Stomach smooth muscle (tissue), 2 donors: Measurements from ENCODE around the gene MUC13.
"Not testable (repeated sequence)": the region's sequence is repeated elsewhere in the genome, so short reads cannot be mapped to it uniquely, and the experiment has no call there.

Source experiments
- H3K27ac ChIP-seq: one replicate; pipeline ENCODE4 v1.7.0; 2013; ENCODE audit warnings: mild to moderate bottlenecking, low read length, inconsistent platforms
- H3K27me3 ChIP-seq, 2 donors: one replicate each; pipeline ENCODE4 v1.7.0; 2013; ENCODE audit warnings: low read length in 2 of 2; ENCODE audit not compliant: insufficient read depth in 2 of 2, control insufficient read depth in 1 of 2
- H3K36me3 ChIP-seq, 2 donors: one replicate each; pipeline ENCODE4 v1.7.0; 2013; ENCODE audit warnings: low read length in 2 of 2; ENCODE audit not compliant: control insufficient read depth in 2 of 2, insufficient read depth in 2 of 2
- H3K4me1 ChIP-seq: one replicate; pipeline ENCODE4 v1.7.0; 2013; ENCODE audit warnings: low read length; ENCODE audit not compliant: control insufficient read depth, insufficient read depth
- H3K4me3 ChIP-seq, 2 donors: one replicate each; pipeline ENCODE4 v1.7.0; 2013; ENCODE audit warnings: low read length in 2 of 2
- H3K9ac ChIP-seq, 2 donors: one replicate each; pipeline ENCODE4 v1.7.0; 2013; ENCODE audit warnings: low read length in 2 of 2, mild to moderate bottlenecking in 1 of 2
- H3K9me3 ChIP-seq, 2 donors: one replicate each; pipeline ENCODE4 v1.7.0; 2013; ENCODE audit warnings: low read length in 2 of 2; ENCODE audit not compliant: control insufficient read depth in 2 of 2
- donor health status: healthy.
- donor health status: Pancreatic carcinoma.

Gene MUC13

GRCh38 chr3:124966521-124967445, 32.2 kb upstream of the MUC13 start:
- Histone ChIP-seq H3K4me1 (no peaks in the 10 kb centered on the region), H3K27me3 (no peaks in the 10 kb centered on the region), H3K4me3 (no peak overlapping the region), H3K9me3 (no peaks in the 10 kb centered on the region), H3K36me3 (peaks cover 19 to 23% of the 10 kb centered on the region in 2 donors), H3K9ac (no peak overlapping the region), H3K27ac (no peak overlapping the region)

GRCh38 chr3:124965413-124965812, 30.9 kb upstream of the MUC13 start:
- no peak overlapping the region for H3K4me3 ChIP-seq
- H3K27ac ChIP-seq = no peak overlapping the region
- no peak overlapping the region for H3K9ac ChIP-seq
- H3K36me3 ChIP-seq = peaks cover 17 to 19% of the 10 kb centered on the region in 2 donors
- H3K4me1 ChIP-seq = no peaks in the 10 kb centered on the region
- no peaks in the 10 kb centered on the region for H3K27me3 ChIP-seq
- H3K9me3 ChIP-seq = no peaks in the 10 kb centered on the region

- Histone ChIP-seq H3K36me3 (peaks cover 7 to 11% of the 10 kb centered on the region in 2 donors), H3K4me3 (no peak overlapping the region), H3K9me3 (no peaks in the 10 kb centered on the region), H3K27me3 (no peaks in the 10 kb centered on the region), H3K4me1 (no peaks in the 10 kb centered on the region), H3K27ac (no peak overlapping the region), H3K9ac (no peak overlapping the region)
Measured at GRCh38 chr3:124964387-124964786, 29.8 kb upstream of the MUC13 start.

- Histone ChIP-seq H3K27me3 (no peaks in the 10 kb centered on the region), H3K4me1 (no peaks in the 10 kb centered on the region), H3K27ac (no peak overlapping the region), H3K9me3 (no peaks in the 10 kb centered on the region), H3K4me3 (no peak overlapping the region), H3K36me3 (peaks cover 4 to 7% of the 10 kb centered on the region in 2 donors), H3K9ac (no peak overlapping the region)
Measured at GRCh38 chr3:124963755-124964154, 29.2 kb upstream of the MUC13 start.

- Histone ChIP-seq H3K4me3 (no peak overlapping the region), H3K36me3 (no peaks in the 10 kb centered on the region), H3K4me1 (no peaks in the 10 kb centered on the region), H3K9ac (no peak overlapping the region), H3K27ac (no peak overlapping the region), H3K9me3 (no peaks in the 10 kb centered on the region), H3K27me3 (no peaks in the 10 kb centered on the region)
Measured at GRCh38 chr3:124962403-124962940, 27.9 kb upstream of the MUC13 start.

GRCh38 chr3:124960698-124961097, 26.1 kb upstream of the MUC13 start:
- Histone ChIP-seq H3K9ac (no peak overlapping the region), H3K4me3 (no peak overlapping the region), H3K36me3 (no peaks in the 10 kb centered on the region), H3K4me1 (no peaks in the 10 kb centered on the region), H3K27ac (no peak overlapping the region), H3K9me3 (no peaks in the 10 kb centered on the region), H3K27me3 (no peaks in the 10 kb centered on the region)

- no peak overlapping the region for H3K27ac ChIP-seq
- no peak overlapping the region for H3K9ac ChIP-seq
- no peaks in the 10 kb centered on the region for H3K4me1 ChIP-seq
- H3K36me3 ChIP-seq = no peaks in the 10 kb centered on the region
- H3K9me3 ChIP-seq = no peaks in the 10 kb centered on the region
- no peaks in the 10 kb centered on the region for H3K27me3 ChIP-seq
- H3K4me3 ChIP-seq = no peak overlapping the region
Measured at GRCh38 chr3:124960105-124960504, 25.6 kb upstream of the MUC13 start.

GRCh38 chr3:124957951-124958350, 23.4 kb upstream of the MUC13 start:
- H3K9me3 ChIP-seq, H3K9ac ChIP-seq, H3K27me3 ChIP-seq, H3K27ac ChIP-seq, H3K36me3 ChIP-seq, H3K4me3 ChIP-seq, H3K4me1 ChIP-seq: not testable (repeated sequence)

GRCh38 chr3:124952282-124952855, 17.8 kb upstream of the MUC13 start:
- no peak overlapping the region for H3K27ac ChIP-seq
- no peak overlapping the region for H3K4me3 ChIP-seq
- no peaks in the 10 kb centered on the region for H3K9me3 ChIP-seq

GRCh38 chr3:124951511-124952281, 17.1 kb upstream of the MUC13 start:
- no peak overlapping the region for H3K27ac ChIP-seq
- H3K9me3 ChIP-seq = no peaks in the 10 kb centered on the region
- H3K36me3 ChIP-seq = no peaks in the 10 kb centered on the region
- H3K9ac ChIP-seq = no peak overlapping the region
- H3K4me1 ChIP-seq = no peaks in the 10 kb centered on the region
- H3K4me3 ChIP-seq = no peak overlapping the region
- H3K27me3 ChIP-seq = no peaks in the 10 kb centered on the region

More at GRCh38 chr3:124952282-124952855, 17.8 kb upstream of the MUC13 start:
- no peak overlapping the region for H3K9ac ChIP-seq
- H3K27me3 ChIP-seq = no peaks in the 10 kb centered on the region
- no peaks in the 10 kb centered on the region for H3K36me3 ChIP-seq
- no peaks in the 10 kb centered on the region for H3K4me1 ChIP-seq
